ENCODE results near the gene HOXA9.

GRCh38 chr7:27158436-27159265, 6.7 kb downstream of the HOXA9 start:
- TF ChIP-seq, protein P1, sequence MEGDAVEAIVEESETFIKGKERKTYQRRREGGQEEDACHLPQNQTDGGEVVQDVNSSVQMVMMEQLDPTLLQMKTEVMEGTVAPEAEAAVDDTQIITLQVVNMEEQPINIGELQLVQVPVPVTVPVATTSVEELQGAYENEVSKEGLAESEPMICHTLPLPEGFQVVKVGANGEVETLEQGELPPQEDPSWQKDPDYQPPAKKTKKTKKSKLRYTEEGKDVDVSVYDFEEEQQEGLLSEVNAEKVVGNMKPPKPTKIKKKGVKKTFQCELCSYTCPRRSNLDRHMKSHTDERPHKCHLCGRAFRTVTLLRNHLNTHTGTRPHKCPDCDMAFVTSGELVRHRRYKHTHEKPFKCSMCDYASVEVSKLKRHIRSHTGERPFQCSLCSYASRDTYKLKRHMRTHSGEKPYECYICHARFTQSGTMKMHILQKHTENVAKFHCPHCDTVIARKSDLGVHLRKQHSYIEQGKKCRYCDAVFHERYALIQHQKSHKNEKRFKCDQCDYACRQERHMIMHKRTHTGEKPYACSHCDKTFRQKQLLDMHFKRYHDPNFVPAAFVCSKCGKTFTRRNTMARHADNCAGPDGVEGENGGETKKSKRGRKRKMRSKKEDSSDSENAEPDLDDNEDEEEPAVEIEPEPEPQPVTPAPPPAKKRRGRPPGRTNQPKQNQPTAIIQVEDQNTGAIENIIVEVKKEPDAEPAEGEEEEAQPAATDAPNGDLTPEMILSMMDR (IDR thresholded peaks at IDR 0.05; ENCODE audit: low read depth, low read length) = no peak
- TF ChIP-seq POLR2A (IDR thresholded peaks at IDR 0.05; ENCODE audit: extremely low read depth, insufficient read length) = no peak

All from NB4 (cell line).